Measurements from ENCODE around the gene ILF2. TPM values are rescaled to one million over a fixed set of nuclear protein-coding genes. Genes with fewer than 3 reads are reported as not detected.
A peak's percentile ranks its signal among the peaks of the same experiment; 100 is the strongest.

ILF2 gene
- total RNA-seq, 4 donors from 2014 or later: 111 to 167 (median 151) TPM

DNA sequence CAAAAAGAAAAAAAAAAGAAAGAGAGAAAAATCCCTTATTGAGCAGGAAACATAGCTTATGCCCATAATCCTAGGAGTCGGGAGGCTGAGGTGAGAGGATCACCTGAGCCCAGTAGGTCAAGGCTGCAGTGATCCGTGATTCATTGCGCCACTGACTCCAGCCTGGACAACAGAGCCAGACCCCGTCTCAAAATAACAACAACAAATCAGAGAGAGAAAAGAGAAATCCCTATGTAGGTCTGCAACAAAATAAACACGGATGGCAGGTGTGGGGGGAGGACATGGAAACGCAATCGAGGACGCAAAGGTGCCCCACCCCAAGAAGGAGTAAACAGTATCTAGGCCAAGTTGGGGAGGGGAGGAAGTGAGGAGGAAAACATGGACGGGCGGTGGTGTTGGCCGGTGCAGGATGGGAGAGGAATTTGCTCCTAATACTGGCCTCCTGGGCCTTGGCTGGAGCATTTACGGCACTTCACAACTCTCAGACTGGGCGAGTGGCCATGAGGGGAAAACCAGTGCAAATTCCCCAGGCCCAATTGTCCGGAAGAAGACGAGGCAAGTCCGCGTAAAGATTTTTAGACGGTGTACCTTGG, 37.5 kb downstream of the ILF2 start:
- no peak for DNase-seq
- TF ChIP-seq, protein P1, sequence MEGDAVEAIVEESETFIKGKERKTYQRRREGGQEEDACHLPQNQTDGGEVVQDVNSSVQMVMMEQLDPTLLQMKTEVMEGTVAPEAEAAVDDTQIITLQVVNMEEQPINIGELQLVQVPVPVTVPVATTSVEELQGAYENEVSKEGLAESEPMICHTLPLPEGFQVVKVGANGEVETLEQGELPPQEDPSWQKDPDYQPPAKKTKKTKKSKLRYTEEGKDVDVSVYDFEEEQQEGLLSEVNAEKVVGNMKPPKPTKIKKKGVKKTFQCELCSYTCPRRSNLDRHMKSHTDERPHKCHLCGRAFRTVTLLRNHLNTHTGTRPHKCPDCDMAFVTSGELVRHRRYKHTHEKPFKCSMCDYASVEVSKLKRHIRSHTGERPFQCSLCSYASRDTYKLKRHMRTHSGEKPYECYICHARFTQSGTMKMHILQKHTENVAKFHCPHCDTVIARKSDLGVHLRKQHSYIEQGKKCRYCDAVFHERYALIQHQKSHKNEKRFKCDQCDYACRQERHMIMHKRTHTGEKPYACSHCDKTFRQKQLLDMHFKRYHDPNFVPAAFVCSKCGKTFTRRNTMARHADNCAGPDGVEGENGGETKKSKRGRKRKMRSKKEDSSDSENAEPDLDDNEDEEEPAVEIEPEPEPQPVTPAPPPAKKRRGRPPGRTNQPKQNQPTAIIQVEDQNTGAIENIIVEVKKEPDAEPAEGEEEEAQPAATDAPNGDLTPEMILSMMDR (IDR thresholded peaks at IDR 0.05): peak in 1 of 6 experiments; percentile 5
- no peak for TF ChIP-seq POLR2A (IDR thresholded peaks at IDR 0.05)
- H3K4me1 ChIP-seq: peaks cover 37 to 52% of the 10 kb centered on the region in 2 donors
- no peaks in the 10 kb centered on the region for H3K9me3 ChIP-seq
- intact Hi-C loops (cut with DNase I): no loop called here
- H3K27me3 ChIP-seq: no peaks in the 10 kb centered on the region
- H3K27ac ChIP-seq: peak overlapping the region; percentile 100
- H3K36me3 ChIP-seq: peaks cover 18 to 23% of the 10 kb centered on the region in 2 donors
- WGBS, 2 donors: 27 to 36% methylated on average over 18 of the region's 18 CpGs
- peak overlapping the region in 1 of 3 donors; percentile 70 for H3K4me3 ChIP-seq (replicated peaks in 1 of 3)

GRCh38 chr1:153631047-153632022, 39.5 kb downstream of the ILF2 start:
- TF ChIP-seq POLR2A (IDR thresholded peaks at IDR 0.05): no peak
- TF ChIP-seq, protein P1 (IDR thresholded peaks at IDR 0.05): no peak
- Histone ChIP-seq H3K36me3 (peaks cover 1 to 4% of the 10 kb centered on the region in 2 donors), H3K27me3 (no peaks in the 10 kb centered on the region), H3K4me3 (replicated peaks in 1 of 3) (no peak overlapping the region), H3K27ac (peak overlapping the region; percentile 96 to 99 (median 96)), H3K9me3 (no peaks in the 10 kb centered on the region), H3K4me1 (peaks cover 45 to 59% of the 10 kb centered on the region in 2 donors)
- intact Hi-C loops (cut with DNase I): no loop called here
- DNase-seq: no peak
- whole genome bisulfite sequencing, 2 donors: 81 to 87% methylated on average over 10 of the region's 10 CpGs

DNA sequence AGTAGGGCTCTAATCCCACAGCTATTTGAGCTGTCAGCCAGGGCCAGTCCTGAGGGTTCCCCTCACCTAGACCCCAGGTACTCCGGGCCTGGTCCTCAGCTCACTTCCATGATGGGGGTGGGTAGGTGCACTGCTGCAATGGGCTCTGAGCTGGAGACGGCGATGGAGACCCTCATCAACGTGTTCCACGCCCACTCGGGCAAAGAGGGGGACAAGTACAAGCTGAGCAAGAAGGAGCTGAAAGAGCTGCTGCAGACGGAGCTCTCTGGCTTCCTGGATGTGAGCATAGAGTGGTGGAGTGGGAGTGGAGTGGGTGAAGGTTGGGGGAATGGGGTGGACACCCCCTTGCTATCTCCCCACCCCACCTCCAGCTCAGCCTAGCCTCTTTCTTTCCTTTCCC, 40.4 kb downstream of the ILF2 start:
- 82 to 86% methylated on average over 6 to 7 of the region's 7 CpGs for WGBS, 2 donors
- peak overlapping the region; percentile 96 to 99 (median 96) for H3K27ac ChIP-seq
- H3K4me1 ChIP-seq: peaks cover 48 to 59% of the 10 kb centered on the region in 2 donors

GRCh38 chr1:153629971-153630370, 40.8 kb downstream of the ILF2 start:
- Histone ChIP-seq H3K4me1 (peaks cover 48 to 59% of the 10 kb centered on the region in 2 donors), H3K27ac (peak overlapping the region; percentile 96 to 99 (median 96)), H3K36me3 (peaks cover 0 to 1% of the 10 kb centered on the region in 2 donors), H3K9me3 (no peaks in the 10 kb centered on the region), H3K27me3 (no peaks in the 10 kb centered on the region), H3K4me3 (replicated peaks in 1 of 3) (no peak overlapping the region)
- 83 to 100% methylated on average over 1 of the region's 1 CpG for WGBS, 2 donors
- no peak for TF ChIP-seq POLR2A (IDR thresholded peaks at IDR 0.05)
- TF ChIP-seq, protein P1 (IDR thresholded peaks at IDR 0.05): no peak
- intact Hi-C loops (cut with DNase I): no loop called here
- peak in 1 of 2 donors; percentile 57 for DNase-seq

More for the DNA sequence above, 40.4 kb downstream of the ILF2 start:
- Histone ChIP-seq H3K9me3 (no peaks in the 10 kb centered on the region), H3K36me3 (no peaks in the 10 kb centered on the region), H3K4me3 (replicated peaks in 1 of 3) (no peak overlapping the region), H3K27me3 (no peaks in the 10 kb centered on the region)
- no peak for DNase-seq
- intact Hi-C loops (cut with DNase I): no loop called here
- TF ChIP-seq POLR2A (IDR thresholded peaks at IDR 0.05): no peak
- TF ChIP-seq, protein P1 (IDR thresholded peaks at IDR 0.05): no peak

Data from thyroid gland (tissue), 4 donors.